Sigmoid colon (tissue), 4 donors: ENCODE data around the gene SBSN.

ENCODE experiments used
- CTCF ChIP-seq, 4 experiments: fragments of 450-650 bp in 3 of 4; fragments of 200-600 bp in 1 of 4; IDR thresholded peaks; one replicate each; pipeline ENCODE4 v1.5.1; 2016 to 2019; ENCODE audit warnings: antibody characterized with exemption in 4 of 4, mild to moderate bottlenecking in 3 of 4, moderate library complexity in 2 of 4
- EP300 ChIP-seq, 4 donors: sonication (generic); formaldehyde crosslinking; IDR thresholded peaks; one replicate each; pipeline ENCODE4 v1.6.1; 2017; ENCODE audit warnings: antibody characterized with exemption in 4 of 4
- POLR2A ChIP-seq, 2 donors: fragments of 450-650 bp; IDR thresholded peaks; one replicate each; pipeline ENCODE4 v1.6.1; 2016; ENCODE audit warnings: antibody characterized with exemption in 2 of 2, mild to moderate bottlenecking in 2 of 2, moderate library complexity in 2 of 2
- POLR2AphosphoS5 ChIP-seq, 4 donors: sonication (generic); formaldehyde crosslinking; IDR thresholded peaks; one replicate each; pipeline ENCODE4 v1.6.1; 2017; ENCODE audit warnings: antibody characterized with exemption in 4 of 4

- no peak for TF ChIP-seq POLR2A (IDR thresholded peaks at IDR 0.05)
- no peak for TF ChIP-seq POLR2AphosphoS5 (IDR thresholded peaks at IDR 0.05)
- no peak for TF ChIP-seq CTCF (IDR thresholded peaks at IDR 0.05)
- no peak for TF ChIP-seq EP300 (IDR thresholded peaks at IDR 0.05)
These were observed 11.2 kb upstream of the SBSN start for GRCh38 chr19:35539314-35539713.
